Measurements from ENCODE around the gene TMEM161A. TPM values are rescaled to one million over a fixed set of nuclear protein-coding genes. Genes with fewer than 3 reads are reported as not detected.
"Not testable (repeated sequence)": the region's sequence is repeated elsewhere in the genome, so short reads cannot be mapped to it uniquely, and the experiment has no call there.

Gene TMEM161A
- 10 to 100 TPM; 19.1 to 21.2 TPM for total RNA-seq
- long read RNA-seq, transcript TMEM161A-201 (12 exons, 1,820 nt) = major isoform, 26 of 45 reads
- long read RNA-seq, partial matches to known transcripts = 3 of 45 reads
- long read RNA-seq, other reads (novel, unspliced or antisense) = 10 of 45 reads

- intact Hi-C loops (cut with DNase I) = loop anchor here in 1 of 2 donors (2.0 kb wide), 1 partner anchor 86 kb away; no protein-coding TSS in a partner anchor
- DNase-seq (peak; percentile 98), ATAC-seq (peak; percentile 99 to 100)
Measured at GRCh38 chr19:19138109-19138981, at the start of gene TMEM161A. Gene TMEM161A, minus strand, starts transcription at chr19:19138478. Its CDS starts 50 bp downstream, at chr19:19138428.

- intact Hi-C loops (cut with DNase I) = no loop called here
- DNase-seq (no peak), ATAC-seq (no peak)
Measured at GRCh38 chr19:19186742-19187141, 48.5 kb upstream of the TMEM161A start.

GRCh38 chr19:19185853-19186740, 47.8 kb upstream of the TMEM161A start:
- intact Hi-C loops (cut with DNase I) = no loop called here
- peak in 1 of 2 donors; percentile 47 for ATAC-seq

GRCh38 chr19:19181488-19181998, 43.3 kb upstream of the TMEM161A start:
- ATAC-seq (peak in 1 of 2 donors; percentile 75), DNase-seq (no peak)
- intact Hi-C loops (cut with DNase I) = no loop called here

More at GRCh38 chr19:19185853-19186740, 47.8 kb upstream of the TMEM161A start:
- DNase-seq = no peak

GRCh38 chr19:19179548-19180441, 41.5 kb upstream of the TMEM161A start:
- no peak for ATAC-seq

GRCh38 chr19:19176950-19177349, 38.7 kb upstream of the TMEM161A start:
- no peak for ATAC-seq
- no peak for DNase-seq
- intact Hi-C loops (cut with DNase I) = no loop called here

More at GRCh38 chr19:19179548-19180441, 41.5 kb upstream of the TMEM161A start:
- no peak for DNase-seq
- intact Hi-C loops (cut with DNase I) = no loop called here

GRCh38 chr19:19173243-19173642, 35.0 kb upstream of the TMEM161A start:
- DNase-seq; intact Hi-C loops (cut with DNase I); ATAC-seq: not testable (repeated sequence)

GRCh38 chr19:19171821-19172532, 33.7 kb upstream of the TMEM161A start:
- ATAC-seq (peak in 1 of 2 donors; percentile 36), DNase-seq (no peak)
- intact Hi-C loops (cut with DNase I) = no loop called here

- ATAC-seq (no peak), DNase-seq (no peak)
- intact Hi-C loops (cut with DNase I) = no loop called here
Measured at GRCh38 chr19:19170873-19171672, 32.8 kb upstream of the TMEM161A start.

GRCh38 chr19:19170053-19170872, 32.0 kb upstream of the TMEM161A start, which contains the start of gene MEF2B:
Gene MEF2B, minus strand, starts transcription at chr19:19170263. Its CDS starts 19,528 bp downstream, at chr19:19150735.
- peak; percentile 86 for DNase-seq
- peak; percentile 86 to 91 for ATAC-seq
- intact Hi-C loops (cut with DNase I) = no loop called here

GRCh38 chr19:19169236-19170052, 31.2 kb upstream of the TMEM161A start:
- intact Hi-C loops (cut with DNase I) = no loop called here
- ATAC-seq = peak in 1 of 2 donors; percentile 4
- no peak for DNase-seq

- intact Hi-C loops (cut with DNase I) = no loop called here
- no peak for ATAC-seq
Measured at GRCh38 chr19:19167612-19168011, 29.3 kb upstream of the TMEM161A start.

GRCh38 chr19:19165396-19165795, 27.1 kb upstream of the TMEM161A start:
- ATAC-seq (no peak), DNase-seq (no peak)
- intact Hi-C loops (cut with DNase I) = no loop called here

More at GRCh38 chr19:19167612-19168011, 29.3 kb upstream of the TMEM161A start:
- DNase-seq = no peak

- intact Hi-C loops (cut with DNase I) = no loop called here
- no peak for DNase-seq
- ATAC-seq = no peak
Measured at GRCh38 chr19:19162495-19162894, 24.2 kb upstream of the TMEM161A start.

- ATAC-seq (peak in 1 of 2 donors; percentile 20), DNase-seq (no peak)
- intact Hi-C loops (cut with DNase I) = no loop called here
Measured at GRCh38 chr19:19160461-19161035, 22.3 kb upstream of the TMEM161A start.
